Measurements from ENCODE around the gene LBR.
A peak's percentile ranks its signal among the peaks of the same experiment; 100 is the strongest.

Gene LBR

GRCh38 chr1:225451340-225451739 lies 23.5 kb upstream of the LBR start:
- Mint-ChIP-seq H3K9me3 (peaks cover 5% of the 10 kb centered on the region), H3K4me1 (peaks cover 39% of the 10 kb centered on the region), H3K27me3 (ENCODE audit: low read depth) (no peaks in the 10 kb centered on the region), H3K36me3 (ENCODE audit: low read depth) (no peaks in the 10 kb centered on the region), H3K27ac (peak overlapping the region in 2 of 3 experiments; percentile 54 to 81), H3K4me3 (no peak overlapping the region)
- no peak for TF ChIP-seq CTCF (IDR thresholded peaks at IDR 0.05; ENCODE audit: unreplicated experiment in 3 of 3)

- H3K9me3 Mint-ChIP-seq = peaks cover 5% of the 10 kb centered on the region
- H3K4me1 Mint-ChIP-seq = peaks cover 46% of the 10 kb centered on the region
- TF ChIP-seq CTCF (IDR thresholded peaks at IDR 0.05; ENCODE audit: unreplicated experiment in 3 of 3) = no peak
- H3K36me3 Mint-ChIP-seq (ENCODE audit: low read depth) = no peaks in the 10 kb centered on the region
- no peak overlapping the region for H3K4me3 Mint-ChIP-seq
- H3K27me3 Mint-ChIP-seq (ENCODE audit: low read depth) = no peaks in the 10 kb centered on the region
- H3K27ac Mint-ChIP-seq = peak overlapping the region in 2 of 3 experiments; percentile 54 to 81
Observed at GRCh38 chr1:225450491-225451191, 22.8 kb upstream of the LBR start.

GRCh38 chr1:225449774-225450173 lies 21.9 kb upstream of the LBR start:
- peaks cover 2% of the 10 kb centered on the region for H3K9me3 Mint-ChIP-seq
- TF ChIP-seq CTCF (IDR thresholded peaks at IDR 0.05; ENCODE audit: unreplicated experiment in 3 of 3) = no peak
- H3K4me1 Mint-ChIP-seq = peaks cover 48% of the 10 kb centered on the region
- H3K27ac Mint-ChIP-seq = peak overlapping the region in 1 of 3 experiments; percentile 16
- no peaks in the 10 kb centered on the region for H3K27me3 Mint-ChIP-seq (ENCODE audit: low read depth)
- H3K36me3 Mint-ChIP-seq (ENCODE audit: low read depth) = no peaks in the 10 kb centered on the region
- no peak overlapping the region for H3K4me3 Mint-ChIP-seq

- H3K27ac Mint-ChIP-seq = peak overlapping the region in 1 of 3 experiments; percentile 67
- no peak overlapping the region for H3K4me3 Mint-ChIP-seq
- no peak for TF ChIP-seq CTCF (IDR thresholded peaks at IDR 0.05; ENCODE audit: unreplicated experiment in 3 of 3)
- peaks cover 2% of the 10 kb centered on the region for H3K9me3 Mint-ChIP-seq
- H3K27me3 Mint-ChIP-seq (ENCODE audit: low read depth) = no peaks in the 10 kb centered on the region
- peaks cover 45% of the 10 kb centered on the region for H3K4me1 Mint-ChIP-seq
- H3K36me3 Mint-ChIP-seq (ENCODE audit: low read depth) = no peaks in the 10 kb centered on the region
Observed at GRCh38 chr1:225449261-225449660, 21.4 kb upstream of the LBR start.

GRCh38 chr1:225448146-225448805 lies 20.4 kb upstream of the LBR start:
- H3K27me3 Mint-ChIP-seq (ENCODE audit: low read depth) = peaks cover 2% of the 10 kb centered on the region
- H3K27ac Mint-ChIP-seq = peak overlapping the region; percentile 45 to 99 (median 91)
- TF ChIP-seq CTCF (IDR thresholded peaks at IDR 0.05; ENCODE audit: unreplicated experiment in 3 of 3) = no peak
- H3K4me3 Mint-ChIP-seq = peak overlapping the region in 1 of 3 experiments; percentile 64
- no peaks in the 10 kb centered on the region for H3K36me3 Mint-ChIP-seq (ENCODE audit: low read depth)
- peaks cover 3% of the 10 kb centered on the region for H3K9me3 Mint-ChIP-seq
- H3K4me1 Mint-ChIP-seq = peaks cover 38% of the 10 kb centered on the region

All from nephron (organoid).